Coronary artery (tissue), 2 donors: ENCODE data around the gene KRTAP12-1.

Source experiments
- DNase-seq: peaks from one replicate; pipeline ENCODE4 v3.0.0-alpha.2; 2017; ENCODE audit warnings: low spot score
- H3K27ac ChIP-seq, 2 donors: fragments of 200-600 bp; sonication (generic); one replicate each; pipeline ENCODE4 v1.5.1; 2016 to 2019
- H3K4me3 ChIP-seq: fragments of 200-600 bp; sonication (generic); 2 replicates; pipeline ENCODE4 v1.5.1; 2016; ENCODE audit warnings: mild to moderate bottlenecking, moderate library complexity
- TF ChIP-seq, protein P1 (sequence below): fragments of 200-600 bp; sonication (generic); IDR thresholded peaks from one replicate; pipeline ENCODE4 v1.5.1; 2019; ENCODE audit warnings: antibody characterized with exemption

KRTAP12-1 gene

DNA sequence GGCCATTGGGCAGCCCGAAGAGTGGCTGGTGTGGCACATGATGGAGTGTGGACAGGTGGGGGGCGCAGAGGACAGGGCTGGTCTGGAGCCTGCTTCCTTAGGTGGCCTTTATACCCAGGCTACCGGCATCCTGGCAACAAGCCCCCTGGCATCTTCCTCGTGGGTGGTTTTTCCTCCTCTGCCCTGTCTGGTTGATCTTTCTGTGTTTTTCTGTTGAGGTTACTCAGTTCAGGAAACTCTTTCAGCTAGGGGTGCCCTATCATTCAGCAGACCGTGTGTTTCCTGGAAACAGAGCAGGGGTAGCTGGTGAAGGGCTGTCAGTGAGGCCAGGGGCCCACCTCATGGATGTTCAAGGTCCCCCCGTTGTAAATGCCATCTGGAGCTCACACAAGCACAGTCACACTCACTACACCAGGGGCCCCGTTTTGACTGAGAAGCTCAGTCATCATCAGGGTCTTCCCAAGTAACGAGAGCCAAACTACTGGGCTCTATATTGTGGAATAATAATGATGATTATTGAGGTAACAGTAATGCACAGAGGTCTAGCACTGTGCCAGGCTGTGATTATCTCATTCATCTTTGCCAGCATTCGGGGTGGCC is 27.3 kb downstream of the KRTAP12-1 start, which contains the start of gene KRTAP12-4:
KRTAP12-4 (minus strand) TSS at position 84 of the 600 bp plus-strand sequence; CDS start at position 39, 45 bp downstream.
- Histone ChIP-seq H3K4me3 (no peak within 1 kb of the TSS), H3K27ac (no peak within 1 kb of the TSS)
- TF ChIP-seq, protein P1, sequence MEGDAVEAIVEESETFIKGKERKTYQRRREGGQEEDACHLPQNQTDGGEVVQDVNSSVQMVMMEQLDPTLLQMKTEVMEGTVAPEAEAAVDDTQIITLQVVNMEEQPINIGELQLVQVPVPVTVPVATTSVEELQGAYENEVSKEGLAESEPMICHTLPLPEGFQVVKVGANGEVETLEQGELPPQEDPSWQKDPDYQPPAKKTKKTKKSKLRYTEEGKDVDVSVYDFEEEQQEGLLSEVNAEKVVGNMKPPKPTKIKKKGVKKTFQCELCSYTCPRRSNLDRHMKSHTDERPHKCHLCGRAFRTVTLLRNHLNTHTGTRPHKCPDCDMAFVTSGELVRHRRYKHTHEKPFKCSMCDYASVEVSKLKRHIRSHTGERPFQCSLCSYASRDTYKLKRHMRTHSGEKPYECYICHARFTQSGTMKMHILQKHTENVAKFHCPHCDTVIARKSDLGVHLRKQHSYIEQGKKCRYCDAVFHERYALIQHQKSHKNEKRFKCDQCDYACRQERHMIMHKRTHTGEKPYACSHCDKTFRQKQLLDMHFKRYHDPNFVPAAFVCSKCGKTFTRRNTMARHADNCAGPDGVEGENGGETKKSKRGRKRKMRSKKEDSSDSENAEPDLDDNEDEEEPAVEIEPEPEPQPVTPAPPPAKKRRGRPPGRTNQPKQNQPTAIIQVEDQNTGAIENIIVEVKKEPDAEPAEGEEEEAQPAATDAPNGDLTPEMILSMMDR: no peak
- DNase-seq: no peak

DNA sequence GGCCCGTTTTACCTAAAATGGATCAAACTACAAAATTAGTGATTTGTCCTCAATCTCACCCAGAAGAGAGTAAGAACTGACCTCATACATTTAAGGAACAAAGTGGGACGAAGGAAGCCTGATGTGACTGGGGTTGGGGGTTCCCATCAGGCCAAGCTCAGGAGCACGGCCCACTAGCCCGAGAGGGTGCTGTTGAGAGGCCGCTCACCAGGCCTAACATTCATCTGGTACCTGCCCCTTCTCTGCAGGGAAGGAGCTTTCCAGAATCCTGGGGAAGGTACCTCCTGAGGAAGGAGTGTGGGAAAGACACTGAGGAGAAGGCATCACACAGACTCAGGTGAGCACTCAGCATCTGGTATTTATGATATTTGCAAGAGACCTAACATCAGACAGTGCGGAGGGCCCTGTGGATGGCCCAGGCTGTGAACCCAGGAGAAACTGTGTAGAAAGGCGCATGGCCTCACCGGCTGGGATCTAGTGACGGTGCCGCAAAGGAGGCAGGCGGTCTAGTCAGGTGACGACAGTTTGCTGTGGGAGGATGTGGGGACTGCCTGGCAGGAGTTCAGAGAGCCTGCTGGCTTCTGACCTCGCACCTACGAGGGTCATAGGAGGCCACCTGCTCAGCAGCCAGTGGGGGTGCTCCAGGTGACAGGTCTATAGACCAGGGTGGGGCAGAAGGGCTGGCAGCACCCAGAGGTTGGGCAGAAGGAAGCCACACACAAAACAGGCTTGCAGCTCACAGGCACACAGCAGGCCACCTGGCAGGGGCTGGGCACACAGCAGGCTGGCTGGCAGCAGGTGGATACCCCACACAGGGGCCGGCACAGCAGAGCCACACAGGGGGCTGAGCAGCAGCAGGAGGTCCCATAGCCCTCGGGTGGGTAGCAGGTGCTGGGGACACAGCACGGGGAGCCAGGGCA is 28.0 kb downstream of the KRTAP12-1 start:
- TF ChIP-seq, protein P1: no peak
- Histone ChIP-seq H3K4me3 (no peak overlapping the region), H3K27ac (no peak overlapping the region)
- DNase-seq: no peak

DNA sequence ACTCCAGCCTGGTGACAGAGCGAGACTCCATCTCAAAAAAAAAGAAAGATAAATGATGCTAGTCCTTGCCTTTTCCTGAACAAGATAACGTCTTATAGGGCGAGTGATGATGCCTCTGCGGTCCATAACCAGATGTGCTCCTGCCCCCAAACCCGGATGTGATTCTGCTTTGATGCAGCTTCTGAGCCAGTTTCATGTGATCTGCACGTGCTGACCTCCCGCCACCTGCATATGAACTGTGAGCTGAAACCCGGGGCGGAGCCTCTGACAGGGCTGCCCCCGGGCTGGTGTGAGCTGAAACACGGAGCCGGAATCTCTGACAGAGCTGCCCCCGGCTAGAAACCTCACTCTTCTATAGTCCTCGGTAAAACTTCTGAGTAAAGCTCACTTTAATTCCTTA is 28.8 kb downstream of the KRTAP12-1 start:
- TF ChIP-seq, protein P1: no peak
- DNase-seq: no peak
- Histone ChIP-seq H3K4me3 (no peak overlapping the region), H3K27ac (no peak overlapping the region)

DNA sequence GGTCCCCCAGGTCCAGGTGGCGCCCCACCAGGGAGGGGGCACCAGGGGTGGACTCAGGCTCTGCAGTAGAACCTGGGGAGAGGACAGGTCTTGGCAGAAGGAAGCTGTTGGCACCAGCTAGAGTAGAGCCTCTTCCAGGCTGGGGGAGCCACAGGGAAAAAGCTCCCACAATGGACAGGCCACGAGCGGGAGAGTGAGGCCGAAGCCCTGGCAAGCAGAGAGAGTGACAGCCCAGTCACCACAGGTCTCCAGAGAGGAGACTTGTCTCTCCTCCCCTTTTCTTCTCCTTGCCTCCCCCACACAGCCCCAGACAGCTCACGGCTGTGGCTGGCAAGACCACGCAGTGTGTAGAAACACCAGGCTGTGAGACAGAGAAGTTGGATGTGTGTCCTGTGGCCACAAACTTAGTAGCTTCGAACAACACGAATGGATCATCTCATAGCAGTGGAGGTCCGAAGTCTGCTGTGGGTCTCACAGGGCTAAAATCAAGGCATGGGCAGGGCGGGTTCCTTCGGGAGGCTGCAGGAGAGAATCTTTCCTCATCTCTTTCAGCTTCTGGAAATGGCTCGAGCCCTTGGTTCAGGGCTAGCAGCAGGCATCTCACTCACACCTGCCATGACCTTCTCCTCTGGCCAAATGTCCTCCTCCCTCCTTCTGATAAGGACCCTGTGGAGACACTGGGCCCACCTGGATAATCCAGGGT is 30.8 kb downstream of the KRTAP12-1 start:
- TF ChIP-seq, protein P1: no peak
- no peak for DNase-seq
- no peak overlapping the region for H3K4me3 ChIP-seq
- no peak overlapping the region for H3K27ac ChIP-seq

DNA sequence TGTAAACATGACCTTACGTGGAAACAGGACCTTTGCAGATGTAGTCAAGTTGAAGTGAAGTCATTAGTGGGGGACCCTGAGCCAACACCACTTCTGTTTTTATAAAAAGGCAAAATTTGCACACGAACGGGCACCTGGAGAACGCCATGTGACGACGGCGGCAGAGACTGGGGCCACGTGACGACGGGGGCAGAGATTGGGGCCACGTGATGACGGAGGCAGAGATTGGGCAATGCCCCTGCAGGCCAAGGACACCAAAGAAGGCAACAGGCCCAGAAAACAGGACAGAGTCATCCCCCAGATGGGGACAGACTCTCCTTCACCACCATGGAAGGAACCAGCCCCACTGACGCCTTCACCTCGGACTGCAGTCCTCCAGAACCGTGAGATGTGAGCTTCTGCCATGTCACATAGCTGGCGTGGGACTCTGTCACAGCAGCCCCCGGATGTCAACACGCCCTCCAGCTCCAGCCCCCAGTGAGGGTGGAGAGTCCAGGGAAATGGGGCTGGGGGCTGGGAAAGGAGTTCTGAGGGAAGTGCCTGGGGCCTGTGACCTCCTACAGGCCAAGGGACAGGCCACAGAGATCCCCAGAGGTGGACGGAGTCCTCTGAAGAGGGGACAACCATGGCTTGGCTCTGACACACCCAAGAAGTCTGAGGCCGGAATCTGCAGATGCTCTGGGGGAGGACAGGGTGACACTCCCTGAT is 31.5 kb downstream of the KRTAP12-1 start:
- H3K27ac ChIP-seq: no peak overlapping the region
- no peak overlapping the region for H3K4me3 ChIP-seq
- DNase-seq: no peak
- TF ChIP-seq, protein P1: no peak

DNA sequence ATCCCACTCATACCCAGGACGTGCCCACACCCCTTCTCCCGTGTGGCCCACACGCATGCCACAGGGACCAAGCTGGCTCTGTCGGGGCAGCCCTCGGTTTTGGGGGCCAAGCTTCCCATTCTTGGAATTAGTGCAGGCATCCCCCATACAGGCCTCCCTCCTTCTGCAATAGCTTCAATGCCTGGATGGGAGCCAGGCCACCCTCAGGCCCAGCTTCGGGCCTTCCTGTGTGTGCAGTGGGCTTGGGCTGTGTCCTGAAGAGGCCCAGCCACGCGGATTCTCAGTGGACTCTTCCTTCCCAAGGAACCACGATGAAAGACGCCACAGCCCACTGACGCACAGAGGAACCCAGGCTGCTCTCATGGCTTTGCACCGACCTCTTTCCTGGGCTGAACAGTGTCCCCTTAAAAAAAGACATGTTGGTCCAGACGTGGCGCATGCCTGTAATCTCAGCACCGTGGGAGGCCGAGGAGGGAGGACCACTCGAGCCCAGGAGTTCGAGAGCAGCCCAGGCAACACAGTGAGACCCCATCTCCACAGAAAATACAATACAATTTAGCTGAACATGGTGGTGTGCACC is 32.4 kb downstream of the KRTAP12-1 start:
- H3K27ac ChIP-seq: no peak overlapping the region
- H3K4me3 ChIP-seq: no peak overlapping the region
- no peak for DNase-seq
- TF ChIP-seq, protein P1: no peak
